ENCODE data around the gene GALNT2.

GRCh38 chr1:230222678-230223077, 155.6 kb downstream of the GALNT2 start:
- TF ChIP-seq CTCF (IDR thresholded peaks at IDR 0.05) (no peak), ZFX (IDR thresholded peaks at IDR 0.05; ENCODE audit: borderline replicate concordance) (no peak)
